Astrocyte (in vitro differentiated cells and primary cell): Measurements from ENCODE around the gene ASB7. TPM values are rescaled to one million over a fixed set of nuclear protein-coding genes. Genes with fewer than 3 reads are reported as not detected.

Experiments used
- DNase-seq: peaks from one replicate; pipeline ENCODE4 v3.0.0-alpha.2; 2010; ENCODE audit warnings: low read depth
- FAIRE-seq: peaks from 2 replicates; lab custom pipeline; 2011; peaks lifted over from hg19 to GRCh38; lab: Jason Lieb, UNC
- H2AFZ ChIP-seq: 2 replicates; pipeline ENCODE4 v1.6.0; 2012; ENCODE audit warnings: low read depth, low read length, inconsistent platforms
- H3K27ac ChIP-seq: 2 replicates; pipeline ENCODE4 v1.5.1; 2011; ENCODE audit warnings: low read depth, low read length, inconsistent platforms
- H3K27me3 ChIP-seq: 2 replicates; pipeline ENCODE4 v1.6.0; 2011; ENCODE audit warnings: low read length, inconsistent platforms; ENCODE audit not compliant: insufficient read depth
- H3K36me3 ChIP-seq: 2 replicates; pipeline ENCODE4 v1.5.1; 2011; ENCODE audit warnings: low read length, inconsistent platforms; ENCODE audit not compliant: insufficient read depth
- H3K4me1 ChIP-seq: 2 replicates; pipeline ENCODE4 v1.5.1; 2011; ENCODE audit warnings: low read length, inconsistent platforms; ENCODE audit not compliant: insufficient read depth
- H3K4me2 ChIP-seq: 2 replicates; pipeline ENCODE4 v1.6.0; 2012; ENCODE audit warnings: low read length, inconsistent platforms
- H3K4me3 ChIP-seq: 2 replicates; pipeline ENCODE4 v1.5.1; 2011; ENCODE audit warnings: low read depth, mild to moderate bottlenecking, low read length, inconsistent platforms; ENCODE audit not compliant: insufficient read depth
- H3K79me2 ChIP-seq: 2 replicates; pipeline ENCODE4 v1.6.0; 2012; ENCODE audit warnings: mild to moderate bottlenecking, low read length, inconsistent platforms; ENCODE audit not compliant: insufficient read depth
- H3K9ac ChIP-seq: 2 replicates; pipeline ENCODE4 v1.6.0; 2012; ENCODE audit warnings: mild to moderate bottlenecking, low read length, inconsistent platforms
- H3K9me3 ChIP-seq: 2 replicates; pipeline ENCODE4 v1.5.1; 2012; ENCODE audit warnings: low read depth, mild to moderate bottlenecking, low read length, inconsistent platforms; ENCODE audit not compliant: insufficient read depth
- H4K20me1 ChIP-seq: 2 replicates; pipeline ENCODE4 v1.6.0; 2012; ENCODE audit warnings: low read length, inconsistent platforms; ENCODE audit not compliant: insufficient read depth
- H3K27ac Mint-ChIP-seq: one replicate; pipeline ENCODE4 v1.8.0; 2021; ENCODE audit warnings: mild to moderate bottlenecking, mixed read lengths; ENCODE audit not compliant: unreplicated experiment
- H3K27me3 Mint-ChIP-seq: one replicate; pipeline ENCODE4 v1.8.0; 2021; ENCODE audit warnings: low read depth, mixed read lengths; ENCODE audit not compliant: unreplicated experiment
- H3K36me3 Mint-ChIP-seq: one replicate; pipeline ENCODE4 v1.8.0; 2021; ENCODE audit warnings: low read depth, mixed read lengths; ENCODE audit not compliant: unreplicated experiment
- H3K4me1 Mint-ChIP-seq: one replicate; pipeline ENCODE4 v1.8.0; 2021; ENCODE audit warnings: low read depth, mixed read lengths; ENCODE audit not compliant: unreplicated experiment
- H3K4me3 Mint-ChIP-seq: one replicate; pipeline ENCODE4 v1.8.0; 2021; ENCODE audit warnings: mild to moderate bottlenecking, moderate library complexity, mixed read lengths; ENCODE audit not compliant: unreplicated experiment
- H3K9me3 Mint-ChIP-seq: one replicate; pipeline ENCODE4 v1.8.0; 2021; ENCODE audit warnings: mild to moderate bottlenecking, mixed read lengths; ENCODE audit not compliant: unreplicated experiment
- CTCF ChIP-seq: IDR thresholded peaks from 2 replicates; pipeline ENCODE4 v1.5.1; 2011; ENCODE audit warnings: low read depth, mild to moderate bottlenecking, inconsistent platforms, low read length, moderate library complexity; ENCODE audit not compliant: insufficient read depth
- EZH2 ChIP-seq: IDR thresholded peaks from 2 replicates; pipeline ENCODE4 v1.6.1; 2012; ENCODE audit warnings: mild to moderate bottlenecking, low read length, inconsistent platforms; ENCODE audit not compliant: insufficient read depth
- total RNA-seq: library from RNA; stranded (reverse); gene quantifications from 2 replicates; pipeline ENCODE4 v1.2.1, GENCODE V29; 2021

Gene ASB7
- total RNA-seq, 1 donor from 2014 or later = 14.4 TPM

- no peak for DNase-seq
Observed at GRCh38 chr15:100572362-100572983, 29.9 kb upstream of the ASB7 start.

GRCh38 chr15:100573526-100573925 lies 28.9 kb upstream of the ASB7 start:
- Histone ChIP-seq H3K9ac (no peak overlapping the region), H3K79me2 (no peaks in the 10 kb centered on the region), H3K4me3 (no peak overlapping the region), H3K36me3 (peaks cover 5% of the 10 kb centered on the region), H4K20me1 (no peaks in the 10 kb centered on the region), H3K4me2 (no peak overlapping the region), H3K4me1 (no peaks in the 10 kb centered on the region), H3K27ac (no peak overlapping the region), H3K27me3 (no peaks in the 10 kb centered on the region), H3K9me3 (no peaks in the 10 kb centered on the region), H2AFZ (no peak overlapping the region)
- no peaks in the 10 kb centered on the region for H3K9me3 Mint-ChIP-seq
- FAIRE-seq (no peak), DNase-seq (no peak)
- no peaks in the 10 kb centered on the region for H3K27me3 Mint-ChIP-seq
- no peak overlapping the region for H3K27ac Mint-ChIP-seq
- no peaks in the 10 kb centered on the region for H3K4me1 Mint-ChIP-seq
- no peak for TF ChIP-seq EZH2
- TF ChIP-seq CTCF = no peak
- no peak overlapping the region for H3K4me3 Mint-ChIP-seq
- H3K36me3 Mint-ChIP-seq = peaks cover 1% of the 10 kb centered on the region

More at GRCh38 chr15:100572362-100572983, 29.9 kb upstream of the ASB7 start:
- Histone ChIP-seq H3K27me3 (no peaks in the 10 kb centered on the region), H3K4me3 (no peak overlapping the region), H3K36me3 (peaks cover 5% of the 10 kb centered on the region), H3K27ac (no peak overlapping the region), H3K9me3 (no peaks in the 10 kb centered on the region), H3K79me2 (no peaks in the 10 kb centered on the region), H3K4me1 (no peaks in the 10 kb centered on the region), H2AFZ (no peak overlapping the region), H3K9ac (no peak overlapping the region), H3K4me2 (no peak overlapping the region), H4K20me1 (no peaks in the 10 kb centered on the region)
- no peaks in the 10 kb centered on the region for H3K9me3 Mint-ChIP-seq
- FAIRE-seq = no peak
- peaks cover 1% of the 10 kb centered on the region for H3K36me3 Mint-ChIP-seq
- H3K27me3 Mint-ChIP-seq = no peaks in the 10 kb centered on the region
- no peak overlapping the region for H3K27ac Mint-ChIP-seq
- TF ChIP-seq EZH2 = no peak
- peak; percentile 33 for TF ChIP-seq CTCF
- no peaks in the 10 kb centered on the region for H3K4me1 Mint-ChIP-seq
- H3K4me3 Mint-ChIP-seq = no peak overlapping the region

- FAIRE-seq (no peak), DNase-seq (no peak)
- no peak overlapping the region for H3K4me3 Mint-ChIP-seq
- Histone ChIP-seq H3K36me3 (peaks cover 3% of the 10 kb centered on the region), H2AFZ (no peak overlapping the region), H3K9ac (no peak overlapping the region), H3K79me2 (peaks cover 18% of the 10 kb centered on the region), H3K27ac (no peak overlapping the region), H3K4me2 (no peak overlapping the region), H3K4me3 (no peak overlapping the region), H3K27me3 (no peaks in the 10 kb centered on the region), H4K20me1 (peaks cover 6% of the 10 kb centered on the region), H3K9me3 (no peaks in the 10 kb centered on the region), H3K4me1 (no peaks in the 10 kb centered on the region)
- no peak overlapping the region for H3K27ac Mint-ChIP-seq
- H3K27me3 Mint-ChIP-seq = no peaks in the 10 kb centered on the region
- H3K9me3 Mint-ChIP-seq = no peaks in the 10 kb centered on the region
- H3K36me3 Mint-ChIP-seq = no peaks in the 10 kb centered on the region
- H3K4me1 Mint-ChIP-seq = peaks cover 3% of the 10 kb centered on the region
- TF ChIP-seq EZH2 (no peak), CTCF (no peak)
Observed at GRCh38 chr15:100580414-100580813, 22.0 kb upstream of the ASB7 start.
